CD4-positive, alpha-beta T cell treated with Interferon gamma for 1 hour (primary cell): Measurements from ENCODE around the gene ADGRV1.
"Not testable (repeated sequence)": the region's sequence is repeated elsewhere in the genome, so short reads cannot be mapped to it uniquely, and the experiment has no call there.

Experiments
- DNase-seq: peaks from one replicate; pipeline ENCODE4 v3.0.0-alpha.2; 2020

The ADGRV1 gene

DNA sequence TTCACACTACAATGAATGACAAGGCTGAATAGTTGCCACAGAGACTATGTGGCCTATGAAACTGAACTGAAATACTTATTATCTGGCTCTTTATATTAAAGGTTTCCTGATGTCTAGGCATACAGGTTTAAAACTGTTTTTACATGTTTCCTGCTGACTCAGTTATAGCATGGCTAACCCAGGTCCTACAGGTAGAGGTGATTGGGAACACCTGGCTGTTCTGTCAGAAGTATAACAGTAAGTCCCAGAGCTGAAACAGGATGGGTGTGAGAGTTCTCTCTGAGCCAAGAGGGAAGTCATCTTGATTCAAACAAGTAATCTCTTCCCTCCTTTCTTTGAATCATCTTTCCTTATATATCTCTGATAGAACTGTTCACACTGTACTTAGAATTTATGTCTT is 4.9 kb upstream of the ADGRV1 start:
- DNase-seq: no peak

DNA sequence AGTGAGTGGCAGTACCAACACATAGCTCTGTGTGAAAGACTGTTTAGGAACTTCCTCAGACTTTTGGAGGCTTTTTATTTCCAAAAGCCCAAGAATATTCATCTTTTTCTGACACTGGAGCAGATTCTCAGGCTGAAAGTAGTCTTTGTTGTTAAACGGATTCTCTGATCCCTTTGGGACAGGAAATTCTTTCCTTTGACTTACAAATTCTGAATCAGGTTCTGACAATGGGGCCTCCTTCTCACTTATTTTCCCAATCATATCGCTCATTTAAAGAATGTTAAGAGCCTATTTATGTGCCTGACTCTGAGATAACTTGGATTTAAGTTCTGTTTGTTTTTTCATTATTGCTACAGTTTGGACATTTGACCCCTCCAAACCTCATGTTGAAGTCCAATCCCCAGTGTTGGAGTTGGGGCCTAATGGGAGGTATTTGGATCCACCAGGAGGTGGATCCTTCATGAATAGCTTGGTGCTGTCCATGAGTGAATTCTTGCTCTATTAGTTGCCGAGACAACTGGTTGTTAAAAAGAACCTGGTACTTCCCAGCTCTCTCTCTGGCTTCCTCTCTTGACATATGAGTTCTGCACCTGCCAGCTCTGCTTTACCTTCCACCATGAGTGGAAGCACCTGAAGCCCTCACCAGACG is 4.1 kb upstream of the ADGRV1 start:
- DNase-seq: no peak

DNA sequence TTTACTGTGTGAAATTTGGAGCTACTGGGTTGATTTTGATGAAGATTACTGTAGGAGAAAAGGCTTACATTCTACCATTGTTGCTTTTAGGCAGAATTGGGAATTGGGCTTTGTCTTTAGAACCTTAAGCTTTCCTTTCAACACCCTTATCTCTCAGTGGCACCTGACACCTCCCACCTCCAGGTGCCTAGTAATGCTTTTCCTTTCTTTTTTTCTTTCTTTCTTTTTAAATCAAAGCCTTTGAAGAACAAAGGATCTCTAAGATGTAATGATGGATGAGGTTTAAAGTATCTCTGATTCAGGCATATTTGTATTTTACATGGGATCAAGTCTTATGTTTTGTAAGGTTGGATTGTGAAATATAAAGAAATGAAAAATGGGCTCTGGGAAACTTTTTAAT is 2.9 kb upstream of the ADGRV1 start:
- DNase-seq: no peak

DNA sequence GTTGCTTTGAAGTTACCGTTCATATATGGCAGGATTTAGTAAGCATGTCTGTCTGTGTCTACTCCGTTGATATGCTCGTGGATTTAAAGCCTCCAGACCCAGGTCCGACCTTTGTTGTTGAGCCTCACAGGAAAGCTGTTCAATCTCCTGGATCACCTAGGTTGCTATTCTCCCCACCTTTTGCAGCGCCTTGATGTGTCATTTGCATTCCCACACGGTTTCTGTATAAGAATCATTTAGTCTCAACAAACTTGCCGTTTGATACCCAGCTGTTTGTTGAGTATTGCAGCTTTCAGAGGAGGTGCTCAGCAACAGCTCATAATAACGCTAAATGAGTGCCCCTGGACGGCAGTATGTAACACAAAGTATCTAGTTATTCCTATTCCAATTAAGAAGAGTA is 1.2 kb upstream of the ADGRV1 start:
- DNase-seq: no peak

DNA sequence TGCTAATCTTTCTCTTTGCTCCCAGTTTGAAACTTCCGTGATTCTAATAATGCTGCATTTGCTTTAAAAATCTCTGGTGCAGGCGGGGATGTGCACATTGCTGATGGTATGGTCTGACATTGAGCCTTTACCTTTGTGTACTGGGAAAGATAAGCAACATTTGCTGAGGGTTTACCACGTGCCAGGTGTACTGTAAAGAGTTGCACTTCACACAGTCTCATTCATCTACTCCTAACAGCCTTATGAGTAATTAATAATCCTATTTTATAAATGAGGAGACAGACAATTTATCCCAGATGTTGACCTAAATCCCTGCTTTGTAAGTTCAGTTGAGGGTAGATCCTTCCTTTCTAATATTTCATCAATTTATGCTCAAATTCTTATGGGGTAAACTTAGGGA is 726 bp upstream of the ADGRV1 start:
- DNase-seq: no peak

DNA sequence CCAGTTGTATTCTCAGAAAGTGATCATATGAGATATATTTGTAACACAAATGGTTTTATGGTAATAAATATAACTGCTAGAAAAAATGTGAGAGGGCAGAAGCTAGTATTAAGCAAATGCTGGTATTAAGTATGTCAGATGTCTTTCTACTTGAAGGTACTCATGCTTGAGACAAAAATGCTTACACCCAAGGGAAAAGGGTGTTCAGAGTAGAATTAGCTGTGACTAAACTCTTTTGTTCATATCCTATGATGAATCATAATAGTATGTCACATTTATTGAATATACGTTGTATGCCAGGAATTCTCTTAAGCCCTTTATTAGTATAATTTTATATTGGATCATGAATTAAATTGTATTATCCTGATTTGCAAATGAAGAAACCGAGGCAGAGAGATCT is 2.2 kb downstream of the ADGRV1 start:
- DNase-seq: no peak

DNA sequence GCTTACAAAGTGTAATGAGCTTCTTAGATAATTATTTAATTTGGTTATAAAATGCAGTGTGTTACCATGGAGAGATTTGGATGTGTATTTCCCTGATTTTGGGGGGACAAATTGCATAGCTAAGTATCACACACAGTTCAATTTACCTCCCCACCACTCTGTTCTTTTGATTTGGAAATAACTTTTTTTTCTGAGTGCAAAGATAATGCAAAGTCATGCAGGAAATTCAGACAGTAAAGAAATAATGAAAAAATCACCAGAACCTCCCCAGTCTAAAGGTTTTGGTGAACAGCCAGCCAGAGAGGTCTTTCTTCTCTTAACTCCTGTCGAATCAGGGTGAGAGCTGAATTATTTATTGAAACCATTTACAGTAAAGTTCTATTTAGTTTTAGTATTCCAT is 3.2 kb downstream of the ADGRV1 start:
- DNase-seq: no peak

DNA sequence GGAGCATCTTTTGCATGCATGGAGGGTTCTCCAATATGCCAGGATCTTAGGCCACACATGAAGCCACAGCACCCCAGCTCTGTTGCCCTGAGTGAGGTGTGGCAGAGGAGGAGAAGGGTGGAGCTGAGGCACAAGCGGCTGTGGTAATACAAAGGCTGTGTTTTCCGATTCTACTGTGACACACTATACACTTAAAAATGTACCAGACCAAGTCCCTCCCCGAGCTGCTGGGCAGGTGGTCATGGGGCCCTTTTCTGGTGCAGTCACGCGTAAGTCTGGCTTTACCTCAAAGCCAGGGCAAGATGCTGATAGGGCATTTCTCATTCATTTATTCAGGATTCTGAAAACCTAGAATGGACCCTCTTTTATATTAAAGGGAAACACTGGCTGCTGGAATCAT is 3.7 kb downstream of the ADGRV1 start:
- DNase-seq: no peak

DNA sequence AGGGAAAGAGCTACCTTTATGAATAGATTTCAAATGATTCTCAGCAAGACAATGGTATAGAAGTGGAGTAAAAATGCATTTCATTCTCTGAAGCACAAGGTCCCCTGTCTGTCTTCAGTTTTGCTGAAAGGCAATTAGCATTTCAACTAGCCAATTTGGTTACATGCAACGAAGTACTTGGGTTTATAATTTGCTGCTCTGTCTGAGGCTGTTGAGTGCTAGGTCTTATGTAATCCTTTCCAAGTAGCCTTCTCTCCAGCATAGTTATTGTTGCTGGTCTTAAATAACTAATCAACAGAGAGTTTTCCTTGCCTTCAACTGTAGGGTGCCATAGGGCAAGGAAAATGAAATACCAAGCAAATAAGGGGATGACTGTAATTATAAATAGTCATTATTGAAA is 4.5 kb downstream of the ADGRV1 start:
- no peak for DNase-seq

DNA sequence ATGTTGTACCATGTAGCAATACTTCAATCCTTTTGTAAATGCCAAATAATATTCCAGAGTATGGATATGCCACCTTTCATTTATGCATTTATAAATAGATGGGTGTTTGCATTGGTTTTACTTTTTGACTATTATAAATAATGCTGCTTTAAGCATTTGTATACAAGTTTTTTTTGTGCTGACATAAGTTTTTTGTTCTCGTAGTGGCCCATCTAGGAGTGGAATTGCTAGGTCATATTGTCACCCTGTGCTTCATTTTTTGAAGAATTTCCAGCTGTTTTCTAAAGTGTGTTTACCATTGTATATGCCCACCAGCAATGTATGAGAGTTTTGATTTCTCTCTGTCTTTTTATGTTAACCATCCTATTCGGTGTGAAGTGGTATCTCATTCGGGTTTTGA is 6.9 kb downstream of the ADGRV1 start:
- DNase-seq: no peak

DNA sequence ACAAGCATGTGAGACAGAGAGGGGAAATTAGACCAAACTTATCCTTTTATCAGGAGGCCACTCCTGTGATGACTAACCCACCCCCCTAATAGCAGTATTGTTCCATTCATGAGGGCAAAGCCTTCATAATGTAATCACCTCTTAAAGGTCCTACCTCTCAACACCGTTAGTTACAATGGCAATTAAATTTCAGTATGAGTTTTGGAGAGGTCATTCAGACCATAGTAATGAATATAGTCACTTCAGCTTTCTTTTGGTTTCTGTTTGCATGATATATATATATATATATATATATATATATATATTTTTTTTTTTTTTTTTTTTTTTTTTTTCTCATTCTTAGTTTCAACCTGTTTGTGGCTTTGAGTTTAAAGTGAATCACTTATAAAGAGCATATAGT is 10.5 kb downstream of the ADGRV1 start:
- no peak for DNase-seq

DNA sequence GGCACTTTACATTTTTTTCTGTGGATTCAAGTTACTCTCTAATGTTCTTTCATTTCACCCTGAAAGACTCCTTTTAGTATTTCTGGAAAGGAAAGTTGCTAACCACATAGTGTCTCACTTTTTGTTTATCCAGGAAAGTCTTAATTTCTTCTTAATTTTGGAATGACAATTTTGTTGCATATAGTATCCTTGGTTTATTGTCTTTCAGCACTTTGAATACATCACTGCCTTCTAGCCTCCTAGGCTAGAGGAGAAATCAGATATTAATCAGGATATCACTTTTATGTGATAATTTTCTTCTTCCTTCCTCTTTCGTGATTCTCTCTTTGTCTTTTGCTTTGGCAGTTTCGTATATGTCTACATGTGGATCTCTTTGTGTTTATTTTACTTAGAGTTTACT is 11.4 kb downstream of the ADGRV1 start:
- DNase-seq: no peak

DNA sequence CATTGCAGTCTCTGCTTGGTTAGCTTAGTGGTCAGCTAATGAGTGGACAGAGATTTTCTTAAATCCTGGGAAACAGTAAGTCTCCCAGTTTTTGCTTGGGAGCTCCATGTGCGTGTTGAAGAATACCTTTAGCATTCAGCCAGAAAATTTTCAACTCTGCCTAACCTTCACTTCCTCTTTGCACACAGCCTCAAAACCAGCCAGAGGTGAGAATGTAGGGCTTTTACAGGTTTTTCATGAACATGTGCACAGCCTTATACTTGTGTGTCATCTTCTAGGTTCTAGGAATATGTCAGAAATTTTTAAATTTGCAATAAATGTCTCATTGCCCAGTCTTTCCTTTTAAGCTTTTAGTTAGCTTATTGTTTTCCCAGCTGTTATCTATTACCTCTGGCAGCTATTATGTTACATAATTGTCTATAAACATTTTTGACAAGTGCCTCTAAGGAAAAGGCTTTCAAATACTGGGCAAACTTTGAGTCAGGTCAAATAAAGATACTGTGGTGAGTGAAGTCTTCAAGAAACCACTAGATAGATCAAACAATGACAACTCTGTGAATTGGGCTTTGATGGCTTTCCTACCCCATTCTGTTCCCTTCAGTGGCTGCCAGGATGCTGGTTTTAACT is 12.7 kb downstream of the ADGRV1 start:
- DNase-seq: no peak

DNA sequence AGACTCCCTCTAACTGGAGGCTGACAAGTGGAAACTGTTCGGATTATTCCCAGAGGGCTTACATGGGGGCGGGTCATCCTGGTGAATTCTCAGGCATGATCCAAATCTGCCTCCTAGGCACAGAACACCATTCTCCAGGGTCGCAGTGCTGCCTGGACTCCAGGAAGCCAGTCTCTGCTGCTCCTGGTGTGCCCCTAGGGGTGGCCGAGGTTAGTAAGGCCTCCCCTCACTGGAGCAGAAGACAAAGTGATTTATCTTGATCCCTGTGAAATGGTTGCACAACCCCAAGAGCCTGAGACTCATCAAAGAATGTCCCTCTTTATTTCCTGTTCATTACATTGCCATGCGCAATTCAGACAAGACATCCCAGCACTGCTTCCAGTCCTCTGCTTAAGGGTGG is 17.1 kb downstream of the ADGRV1 start:
- no peak for DNase-seq

DNA sequence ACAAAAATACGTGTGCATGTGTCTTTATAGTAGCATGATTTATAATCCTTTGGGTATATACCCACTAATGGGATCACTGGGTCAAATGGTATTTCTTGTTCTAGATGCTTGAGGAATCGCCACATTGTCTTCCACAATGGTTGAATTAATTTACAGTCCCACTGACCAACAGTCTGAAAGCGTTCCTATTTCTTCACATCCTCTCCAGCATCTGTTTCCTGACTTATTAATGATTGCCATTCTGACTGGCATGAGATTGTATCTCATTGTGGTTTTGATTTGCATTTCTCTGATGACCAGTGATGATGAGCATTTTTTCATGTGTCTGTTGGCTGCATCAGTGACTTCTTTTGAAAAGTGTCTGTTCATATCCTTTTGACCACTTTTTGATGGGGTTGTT is 18.0 kb downstream of the ADGRV1 start:
- not testable (repeated sequence) for DNase-seq

DNA sequence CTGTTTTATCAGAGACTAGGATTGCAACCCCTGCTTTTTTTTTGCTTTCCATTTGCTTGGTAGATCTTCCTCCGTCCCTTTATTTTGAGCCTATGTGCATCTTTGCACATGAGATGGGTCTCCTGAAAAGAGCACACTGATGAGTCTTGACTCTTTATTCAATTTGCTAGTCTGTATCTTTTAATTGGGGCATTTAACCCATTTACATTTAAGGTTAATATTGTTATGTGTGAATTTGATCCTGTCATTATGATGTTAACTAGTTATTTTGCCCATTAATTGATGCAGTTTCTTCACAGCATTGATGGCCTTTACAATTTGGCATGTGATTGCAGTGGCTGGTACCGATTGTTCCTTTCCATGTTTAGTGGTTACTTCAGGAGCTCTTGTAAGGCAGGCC is 21.3 kb downstream of the ADGRV1 start:
- not testable (repeated sequence) for DNase-seq

DNA sequence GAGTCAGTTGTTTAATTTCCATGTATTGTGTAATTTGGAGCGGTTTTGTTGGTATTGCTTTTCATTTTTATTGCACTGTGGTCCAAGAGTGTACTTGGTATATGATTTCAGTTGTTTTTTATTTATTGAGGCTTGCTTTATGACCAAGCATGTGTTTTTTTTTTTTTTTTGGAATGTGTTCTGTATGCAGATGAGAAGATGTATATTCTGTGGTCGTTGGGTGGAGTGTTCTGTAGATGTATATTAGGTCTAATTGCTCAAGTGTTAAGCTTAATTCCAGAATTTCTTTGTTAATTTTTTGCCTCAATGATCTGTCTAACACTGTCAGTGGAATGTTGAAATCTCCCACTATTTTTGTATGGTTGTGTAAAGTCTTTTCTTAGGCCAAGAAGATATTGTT is 23.4 kb downstream of the ADGRV1 start:
- DNase-seq: no peak

DNA sequence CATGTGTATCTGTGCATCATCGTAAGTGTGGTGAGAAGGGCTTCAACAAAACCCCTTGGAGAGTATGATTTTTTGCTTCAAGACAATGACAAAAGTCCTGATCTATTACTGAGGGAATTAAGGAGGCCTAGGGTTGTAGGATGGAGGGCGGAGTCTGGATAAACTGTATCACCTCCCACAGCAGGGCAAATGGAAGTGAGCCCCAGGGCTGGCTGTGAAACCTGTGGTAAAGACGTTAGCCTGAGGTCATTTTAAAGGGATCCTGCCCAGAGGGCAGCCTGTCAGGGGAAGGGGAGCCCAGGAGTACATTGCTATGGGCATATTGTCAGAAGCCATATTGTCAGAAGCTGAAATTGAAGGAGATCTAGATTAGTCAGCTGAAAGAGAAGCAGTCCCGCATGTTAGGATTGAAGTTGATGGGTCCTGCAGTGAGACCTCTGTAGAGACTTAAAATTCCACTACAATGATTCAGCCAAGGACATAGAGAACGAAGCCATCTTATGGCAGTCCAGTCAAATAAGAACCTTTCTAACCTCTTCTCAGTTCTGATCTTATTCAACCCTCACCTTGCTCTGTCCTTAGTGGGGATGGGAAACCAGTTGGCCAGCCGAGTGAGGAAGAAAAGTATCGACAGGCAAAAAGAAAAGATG is 26.9 kb downstream of the ADGRV1 start:
- DNase-seq: no peak

DNA sequence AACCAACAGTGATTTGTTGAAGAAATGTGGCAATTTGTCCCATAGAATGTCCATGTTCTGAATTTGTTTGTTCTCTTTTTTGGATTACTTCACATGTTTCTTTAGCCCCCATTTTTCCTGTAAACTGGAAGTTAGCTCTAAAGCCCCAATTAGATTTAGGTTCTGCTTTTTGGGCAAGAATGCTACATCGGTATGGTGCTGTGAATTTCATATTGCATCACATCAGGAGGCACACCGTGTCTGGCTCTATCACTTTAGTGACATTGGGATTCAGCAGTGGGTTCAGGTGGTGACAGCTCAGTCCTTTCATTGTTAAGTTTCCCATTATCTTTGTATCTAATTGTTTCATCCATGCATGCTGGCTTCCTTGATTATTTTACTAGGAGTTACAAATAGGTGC is 27.9 kb downstream of the ADGRV1 start:
- no peak for DNase-seq

DNA sequence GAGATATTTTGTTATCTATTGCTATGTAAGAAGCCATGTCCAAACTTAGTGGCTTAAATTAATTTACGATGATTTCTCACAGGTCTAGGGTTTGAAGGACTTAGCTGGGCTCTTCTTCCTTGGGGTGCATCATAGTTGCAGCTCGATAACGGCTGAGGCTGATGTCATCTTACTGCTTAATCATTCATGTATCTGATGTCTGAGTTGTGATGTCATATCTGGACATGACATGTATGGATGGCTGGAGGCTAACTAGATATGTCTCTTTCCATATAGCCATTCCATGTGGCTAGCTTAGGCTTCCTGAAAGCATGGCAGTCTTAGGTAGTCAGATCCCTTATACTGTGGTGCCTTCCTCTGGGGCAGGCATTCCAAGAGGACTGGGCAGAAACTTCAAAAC is 31.6 kb downstream of the ADGRV1 start:
- DNase-seq: no peak

DNA sequence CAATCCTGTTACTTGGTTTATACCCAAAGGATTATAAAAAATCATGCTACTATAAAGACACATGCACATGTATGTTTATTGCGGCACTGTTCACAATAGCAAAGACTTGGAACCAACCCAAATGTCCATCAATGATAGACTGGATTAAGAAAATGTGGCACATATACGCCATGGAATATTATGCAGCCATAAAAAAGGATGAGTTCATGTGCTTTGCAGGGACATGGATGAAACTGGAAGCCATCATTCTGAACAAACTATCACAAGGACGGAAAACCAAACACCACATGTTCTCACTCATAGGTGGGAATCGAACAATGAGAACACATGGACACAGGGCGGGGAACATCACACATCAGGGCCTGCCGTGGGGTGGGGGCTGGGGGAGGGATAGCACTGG is 34.5 kb downstream of the ADGRV1 start:
- DNase-seq: not testable (repeated sequence)

DNA sequence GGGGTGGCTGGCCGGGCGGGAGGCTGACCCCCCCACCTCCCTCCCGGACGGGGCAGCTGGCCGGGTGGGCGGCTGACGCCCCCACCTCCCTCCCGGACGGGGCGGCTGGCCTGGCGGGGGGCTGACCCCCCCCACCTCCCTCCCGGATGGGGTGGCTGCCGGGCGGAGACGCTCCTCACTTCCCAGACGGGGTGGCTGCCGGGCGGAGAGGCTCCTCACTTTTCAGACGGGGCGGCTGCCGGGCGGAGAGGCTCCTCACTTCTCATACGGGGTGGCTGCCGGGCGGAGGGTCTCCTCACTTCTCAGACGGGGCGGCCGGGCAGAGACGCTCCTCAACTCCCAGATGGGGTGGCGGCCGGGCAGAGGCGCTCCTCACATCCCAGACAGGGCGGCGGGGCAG is 37.2 kb downstream of the ADGRV1 start:
- DNase-seq: not testable (repeated sequence)

DNA sequence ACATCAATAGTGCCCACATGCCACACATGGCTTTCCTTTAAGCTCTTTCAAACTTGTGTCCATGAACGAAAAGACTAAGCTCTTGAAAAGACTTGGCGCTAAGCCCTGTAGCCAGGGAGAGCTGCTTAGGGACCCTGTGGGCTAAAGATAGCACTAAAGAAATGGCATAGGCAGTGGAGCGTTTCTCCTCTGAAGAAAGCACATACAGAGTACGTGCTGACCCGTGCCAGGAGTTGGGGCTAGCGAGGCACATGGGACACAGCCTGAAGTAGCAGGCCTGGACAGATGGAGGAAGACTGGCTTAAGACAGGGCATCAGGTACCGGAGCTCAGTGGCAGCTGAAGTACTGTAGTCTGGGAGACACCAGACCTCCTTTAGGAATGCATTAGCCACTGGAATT is 39.7 kb downstream of the ADGRV1 start:
- no peak for DNase-seq

DNA sequence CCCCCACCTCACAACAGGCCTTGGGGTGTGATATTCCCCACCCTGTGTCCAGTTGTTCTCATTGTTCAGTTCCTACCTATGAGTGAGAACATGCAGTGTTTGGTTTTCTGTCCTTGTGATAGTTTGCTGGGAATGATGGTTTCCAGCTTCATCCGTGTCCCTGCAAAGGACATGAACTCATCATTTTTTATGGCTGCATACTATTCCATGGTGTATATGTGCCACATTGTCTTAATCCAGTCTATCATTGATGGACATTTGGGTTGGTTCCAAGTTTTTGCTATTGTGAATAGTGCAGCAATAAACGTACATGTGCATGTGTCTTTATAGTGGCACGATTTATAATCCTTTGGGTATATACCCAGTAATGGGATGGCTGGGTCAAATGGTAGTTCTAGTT is 41.7 kb downstream of the ADGRV1 start:
- not testable (repeated sequence) for DNase-seq

DNA sequence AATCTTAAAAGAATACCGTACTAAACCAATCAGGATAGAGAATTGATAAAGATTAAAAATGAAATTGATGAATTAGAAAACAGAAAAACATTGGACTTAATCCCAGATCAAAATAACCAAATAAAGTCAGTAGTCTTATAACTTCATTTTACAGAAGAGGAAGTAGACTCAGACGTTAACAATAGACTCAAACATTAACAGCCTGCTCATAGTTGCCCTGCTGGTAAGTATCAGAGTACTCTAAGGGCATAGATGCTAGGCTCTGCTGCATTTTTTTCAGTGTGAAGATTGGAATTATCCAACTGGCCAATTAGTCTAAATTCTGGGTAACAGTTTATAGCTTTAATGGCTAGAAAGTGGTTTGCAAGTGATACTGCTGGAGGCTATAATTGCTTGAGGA is 42.9 kb downstream of the ADGRV1 start:
- DNase-seq: no peak
